ENCODE data around the gene LARGE1. TPM values are rescaled to one million over a fixed set of nuclear protein-coding genes. Genes with fewer than 3 reads are reported as not detected.

LARGE1 gene
- total RNA-seq, 1 donor from 2014 or later = 2.4 TPM

- DNase-seq (ENCODE audit: low read depth) (peak; percentile 14), FAIRE-seq (no peak)
- TF ChIP-seq CTCF (IDR thresholded peaks at IDR 0.05; ENCODE audit: insufficient read depth, low read length, severe bottlenecking) = no peak
Observed at GRCh38 chr22:33896575-33897447, 23.5 kb downstream of the LARGE1 start.

GRCh38 chr22:33896154-33896553 is 24.1 kb downstream of the LARGE1 start:
- TF ChIP-seq CTCF (IDR thresholded peaks at IDR 0.05; ENCODE audit: insufficient read depth, low read length, severe bottlenecking) = no peak
- DNase-seq (ENCODE audit: low read depth) (no peak), FAIRE-seq (no peak)
- Histone ChIP-seq H3K4me3 (ENCODE audit: low read depth, low read length) (no peak overlapping the region), H3K27me3 (ENCODE audit: control insufficient read depth, insufficient read depth, low read length) (no peaks in the 10 kb centered on the region), H3K36me3 (ENCODE audit: control insufficient read depth, insufficient read depth, low read length) (no peaks in the 10 kb centered on the region)

More at GRCh38 chr22:33896575-33897447, 23.5 kb downstream of the LARGE1 start:
- Histone ChIP-seq H3K36me3 (ENCODE audit: control insufficient read depth, insufficient read depth, low read length) (no peaks in the 10 kb centered on the region), H3K4me3 (ENCODE audit: low read depth, low read length) (no peak overlapping the region), H3K27me3 (ENCODE audit: control insufficient read depth, insufficient read depth, low read length) (no peaks in the 10 kb centered on the region)

GRCh38 chr22:33895444-33895843 is 24.8 kb downstream of the LARGE1 start:
- H3K27me3 ChIP-seq (ENCODE audit: control insufficient read depth, insufficient read depth, low read length) = no peaks in the 10 kb centered on the region
- no peak for DNase-seq (ENCODE audit: low read depth)
- no peak for TF ChIP-seq CTCF (IDR thresholded peaks at IDR 0.05; ENCODE audit: insufficient read depth, low read length, severe bottlenecking)
- H3K4me3 ChIP-seq (ENCODE audit: low read depth, low read length) = no peak overlapping the region
- H3K36me3 ChIP-seq (ENCODE audit: control insufficient read depth, insufficient read depth, low read length) = no peaks in the 10 kb centered on the region
- no peak for FAIRE-seq

- DNase-seq (ENCODE audit: low read depth) (peak; percentile 54), FAIRE-seq (no peak)
Observed at GRCh38 chr22:33894515-33894914, 25.8 kb downstream of the LARGE1 start.

GRCh38 chr22:33894036-33894435 is 26.2 kb downstream of the LARGE1 start:
- TF ChIP-seq CTCF (IDR thresholded peaks at IDR 0.05; ENCODE audit: insufficient read depth, low read length, severe bottlenecking) = no peak
- Histone ChIP-seq H3K36me3 (ENCODE audit: control insufficient read depth, insufficient read depth, low read length) (no peaks in the 10 kb centered on the region), H3K4me3 (ENCODE audit: low read depth, low read length) (no peak overlapping the region), H3K27me3 (ENCODE audit: control insufficient read depth, insufficient read depth, low read length) (no peaks in the 10 kb centered on the region)
- FAIRE-seq = no peak
- DNase-seq (ENCODE audit: low read depth) = no peak

More at GRCh38 chr22:33894515-33894914, 25.8 kb downstream of the LARGE1 start:
- no peaks in the 10 kb centered on the region for H3K36me3 ChIP-seq (ENCODE audit: control insufficient read depth, insufficient read depth, low read length)
- H3K27me3 ChIP-seq (ENCODE audit: control insufficient read depth, insufficient read depth, low read length) = no peaks in the 10 kb centered on the region
- no peak overlapping the region for H3K4me3 ChIP-seq (ENCODE audit: low read depth, low read length)
- no peak for TF ChIP-seq CTCF (IDR thresholded peaks at IDR 0.05; ENCODE audit: insufficient read depth, low read length, severe bottlenecking)
